ENCODE results near the gene SSBP3.

DNA sequence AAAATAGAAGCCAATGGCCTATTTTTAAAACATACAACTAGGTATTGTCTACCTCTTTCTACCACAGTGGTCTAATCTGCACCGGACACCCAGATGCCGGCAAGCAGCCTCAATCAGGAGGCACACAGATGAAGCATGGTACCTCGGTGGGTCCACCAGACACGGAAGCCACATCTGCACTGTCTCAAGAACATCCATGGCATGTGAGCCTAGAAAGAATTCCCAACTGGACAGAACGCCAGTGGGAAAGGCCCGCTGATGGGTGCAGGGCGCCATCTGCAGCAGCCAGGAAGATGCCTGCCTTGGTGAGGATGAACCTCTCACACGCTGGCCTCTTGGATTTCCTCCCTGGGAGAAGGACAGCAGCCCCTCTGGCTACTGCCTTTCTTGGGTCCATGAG, 126.7 kb downstream of the SSBP3 start:
- TF ChIP-seq, protein P1, sequence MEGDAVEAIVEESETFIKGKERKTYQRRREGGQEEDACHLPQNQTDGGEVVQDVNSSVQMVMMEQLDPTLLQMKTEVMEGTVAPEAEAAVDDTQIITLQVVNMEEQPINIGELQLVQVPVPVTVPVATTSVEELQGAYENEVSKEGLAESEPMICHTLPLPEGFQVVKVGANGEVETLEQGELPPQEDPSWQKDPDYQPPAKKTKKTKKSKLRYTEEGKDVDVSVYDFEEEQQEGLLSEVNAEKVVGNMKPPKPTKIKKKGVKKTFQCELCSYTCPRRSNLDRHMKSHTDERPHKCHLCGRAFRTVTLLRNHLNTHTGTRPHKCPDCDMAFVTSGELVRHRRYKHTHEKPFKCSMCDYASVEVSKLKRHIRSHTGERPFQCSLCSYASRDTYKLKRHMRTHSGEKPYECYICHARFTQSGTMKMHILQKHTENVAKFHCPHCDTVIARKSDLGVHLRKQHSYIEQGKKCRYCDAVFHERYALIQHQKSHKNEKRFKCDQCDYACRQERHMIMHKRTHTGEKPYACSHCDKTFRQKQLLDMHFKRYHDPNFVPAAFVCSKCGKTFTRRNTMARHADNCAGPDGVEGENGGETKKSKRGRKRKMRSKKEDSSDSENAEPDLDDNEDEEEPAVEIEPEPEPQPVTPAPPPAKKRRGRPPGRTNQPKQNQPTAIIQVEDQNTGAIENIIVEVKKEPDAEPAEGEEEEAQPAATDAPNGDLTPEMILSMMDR (IDR thresholded peaks at IDR 0.05; ENCODE audit: low read depth, low read length): no peak
- no peak for TF ChIP-seq EZH2phosphoT487 (IDR thresholded peaks at IDR 0.05; ENCODE audit: low read depth)
